ENCODE data around the gene KRTAP5-4.

GRCh38 chr11:1654388-1655167 is 32.6 kb upstream of the KRTAP5-4 start:
- TF ChIP-seq CTCF (IDR thresholded peaks at IDR 0.05) (no peak), POLR2A (IDR thresholded peaks at IDR 0.05) (no peak)
